Ascending aorta (tissue), 2 donors: ENCODE measurements around the gene STRBP. TPM values are rescaled to one million over a fixed set of nuclear protein-coding genes. Genes with fewer than 3 reads are reported as not detected.
A peak's percentile ranks its signal among the peaks of the same experiment; 100 is the strongest.

Experiments
- DNase-seq, 2 donors: peaks; one replicate each; pipeline ENCODE4 v3.0.0-alpha.2; 2019; ENCODE audit warnings: low spot score in 2 of 2
- H3K27ac ChIP-seq, 2 donors: fragments of 200-600 bp; sonication (generic); one replicate each; pipeline ENCODE4 v1.5.1; 2016 to 2017; ENCODE audit warnings: mild to moderate bottlenecking in 1 of 2
- H3K27me3 ChIP-seq: fragments of 200-600 bp; sonication (generic); one replicate; pipeline ENCODE4 v1.5.1; 2017
- H3K36me3 ChIP-seq, 2 donors: fragments of 200-600 bp; sonication (generic); one replicate each; pipeline ENCODE4 v1.5.1; 2016
- H3K4me1 ChIP-seq, 2 donors: fragments of 200-600 bp; sonication (generic); one replicate each; pipeline ENCODE4 v1.5.1; 2016 to 2017; ENCODE audit warnings: mild to moderate bottlenecking in 1 of 2
- H3K4me3 ChIP-seq, 2 donors: fragments of 200-600 bp; sonication (generic); one replicate each; pipeline ENCODE4 v1.5.1; 2016 to 2017; ENCODE audit warnings: mild to moderate bottlenecking in 1 of 2
- H3K9me3 ChIP-seq, 2 donors: fragments of 200-600 bp; sonication (generic); one replicate each; pipeline ENCODE4 v1.5.1; 2016
- intact Hi-C: fragments of 100-400 bp; cut with DNase I; formaldehyde crosslinking; loops from one replicate; pipeline ENCODE4 v1.15.1; 2023
- total RNA-seq: library from RNA; depleted of rRNA; stranded (reverse); fragments of >200 nt; gene quantifications from one replicate; pipeline ENCODE4 v1.1.0, GENCODE V29; 2016
- TF ChIP-seq, protein P1 (sequence below), 3 experiments: fragments of 200-600 bp in 2 of 3; fragments of 450-650 bp in 1 of 3; sonication (generic) in 2 of 3; IDR thresholded peaks; one replicate each; pipeline ENCODE4 v1.5.1; 2016 to 2019; ENCODE audit warnings: antibody characterized with exemption in 3 of 3, mild to moderate bottlenecking in 1 of 3, moderate library complexity in 1 of 3

The STRBP gene
- total RNA-seq, 1 donor from 2014 or later, result 0.43 TPM

DNA sequence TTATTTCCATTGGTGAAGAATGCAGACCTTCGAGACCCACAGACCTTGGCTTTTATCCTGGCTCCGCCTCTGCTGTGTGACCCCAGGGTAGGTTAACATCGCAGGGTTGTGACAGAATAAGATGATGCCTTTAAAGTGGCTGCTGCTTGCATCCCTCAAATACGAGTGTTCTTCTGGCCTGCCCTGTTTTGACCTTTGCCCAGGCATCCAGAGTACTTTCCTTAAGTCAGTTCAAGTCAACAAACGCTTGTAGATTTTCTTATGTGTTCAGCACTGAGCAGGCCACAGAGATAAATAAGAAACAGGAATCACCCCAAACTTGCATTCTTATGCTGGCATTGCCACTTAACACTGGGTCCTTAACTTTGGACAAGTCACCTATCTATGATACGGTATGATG lies 184.7 kb downstream of the STRBP start:
- Histone ChIP-seq H3K9me3 (no peaks in the 10 kb centered on the region), H3K27me3 (no peaks in the 10 kb centered on the region), H3K4me3 (no peak overlapping the region), H3K27ac (no peak overlapping the region), H3K36me3 (peaks cover 50 to 84% of the 10 kb centered on the region in 2 donors), H3K4me1 (no peaks in the 10 kb centered on the region)
- intact Hi-C loops, result loop anchor here (5.0 kb wide), 1 partner anchor 264 kb away; no protein-coding TSS in a partner anchor
- TF ChIP-seq, protein P1, sequence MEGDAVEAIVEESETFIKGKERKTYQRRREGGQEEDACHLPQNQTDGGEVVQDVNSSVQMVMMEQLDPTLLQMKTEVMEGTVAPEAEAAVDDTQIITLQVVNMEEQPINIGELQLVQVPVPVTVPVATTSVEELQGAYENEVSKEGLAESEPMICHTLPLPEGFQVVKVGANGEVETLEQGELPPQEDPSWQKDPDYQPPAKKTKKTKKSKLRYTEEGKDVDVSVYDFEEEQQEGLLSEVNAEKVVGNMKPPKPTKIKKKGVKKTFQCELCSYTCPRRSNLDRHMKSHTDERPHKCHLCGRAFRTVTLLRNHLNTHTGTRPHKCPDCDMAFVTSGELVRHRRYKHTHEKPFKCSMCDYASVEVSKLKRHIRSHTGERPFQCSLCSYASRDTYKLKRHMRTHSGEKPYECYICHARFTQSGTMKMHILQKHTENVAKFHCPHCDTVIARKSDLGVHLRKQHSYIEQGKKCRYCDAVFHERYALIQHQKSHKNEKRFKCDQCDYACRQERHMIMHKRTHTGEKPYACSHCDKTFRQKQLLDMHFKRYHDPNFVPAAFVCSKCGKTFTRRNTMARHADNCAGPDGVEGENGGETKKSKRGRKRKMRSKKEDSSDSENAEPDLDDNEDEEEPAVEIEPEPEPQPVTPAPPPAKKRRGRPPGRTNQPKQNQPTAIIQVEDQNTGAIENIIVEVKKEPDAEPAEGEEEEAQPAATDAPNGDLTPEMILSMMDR (IDR thresholded peaks at IDR 0.05), result no peak
- DNase-seq, result no peak

DNA sequence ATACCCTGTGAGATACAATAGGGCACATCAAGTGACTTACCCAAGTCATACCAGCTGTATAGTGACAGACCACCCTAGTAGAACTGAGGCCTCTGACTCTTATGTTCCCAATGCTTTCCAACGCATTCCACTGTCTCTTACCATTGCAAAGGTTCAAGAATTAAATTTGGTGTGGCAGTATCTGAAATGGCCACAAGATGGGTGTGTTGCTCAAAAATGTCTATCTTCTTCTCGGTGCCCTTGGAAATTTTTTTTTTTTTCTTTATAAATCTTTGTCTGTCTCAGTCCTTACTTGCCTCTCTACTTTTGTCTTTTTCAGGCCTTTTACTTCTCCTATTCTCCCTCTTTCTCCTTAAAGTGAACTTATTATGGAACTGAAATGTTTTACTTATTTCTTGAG lies 186.6 kb downstream of the STRBP start:
- no peak for DNase-seq
- Histone ChIP-seq H3K27ac (no peak overlapping the region), H3K36me3 (peaks cover 44 to 81% of the 10 kb centered on the region in 2 donors), H3K27me3 (no peaks in the 10 kb centered on the region), H3K9me3 (no peaks in the 10 kb centered on the region), H3K4me1 (no peaks in the 10 kb centered on the region), H3K4me3 (no peak overlapping the region)
- intact Hi-C loops, result loop anchor here (5.0 kb wide), 1 partner anchor 265 kb away; no protein-coding TSS in a partner anchor
- TF ChIP-seq, protein P1 (IDR thresholded peaks at IDR 0.05), result peak; percentile 21 to 58 (median 48)

DNA sequence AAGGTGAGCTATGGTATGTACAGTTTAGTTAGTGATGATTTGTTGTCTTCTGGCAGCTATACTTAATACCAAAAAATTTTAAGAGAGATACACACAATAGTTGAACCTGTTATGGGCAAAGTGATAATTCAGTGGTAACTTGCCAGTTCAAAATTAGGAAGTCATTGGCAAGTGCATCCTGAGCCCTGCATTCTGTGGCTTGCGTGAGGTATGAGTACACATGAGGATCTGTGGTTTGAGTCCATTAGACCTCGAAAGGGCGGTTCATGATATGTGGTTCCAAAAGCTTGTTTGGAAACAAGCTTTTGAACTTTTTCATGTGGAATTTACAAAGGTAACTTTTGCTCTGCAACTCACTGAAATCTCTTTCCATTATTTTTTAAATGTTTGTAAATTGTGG lies 187.9 kb downstream of the STRBP start:
- DNase-seq, result no peak
- Histone ChIP-seq H3K4me3 (no peak overlapping the region), H3K36me3 (peaks cover 37 to 71% of the 10 kb centered on the region in 2 donors), H3K9me3 (no peaks in the 10 kb centered on the region), H3K4me1 (no peaks in the 10 kb centered on the region), H3K27me3 (no peaks in the 10 kb centered on the region), H3K27ac (no peak overlapping the region)
- TF ChIP-seq, protein P1 (IDR thresholded peaks at IDR 0.05), result no peak
- intact Hi-C loops, result loop anchor here (5.0 kb wide), 1 partner anchor 267 kb away; no protein-coding TSS in a partner anchor

DNA sequence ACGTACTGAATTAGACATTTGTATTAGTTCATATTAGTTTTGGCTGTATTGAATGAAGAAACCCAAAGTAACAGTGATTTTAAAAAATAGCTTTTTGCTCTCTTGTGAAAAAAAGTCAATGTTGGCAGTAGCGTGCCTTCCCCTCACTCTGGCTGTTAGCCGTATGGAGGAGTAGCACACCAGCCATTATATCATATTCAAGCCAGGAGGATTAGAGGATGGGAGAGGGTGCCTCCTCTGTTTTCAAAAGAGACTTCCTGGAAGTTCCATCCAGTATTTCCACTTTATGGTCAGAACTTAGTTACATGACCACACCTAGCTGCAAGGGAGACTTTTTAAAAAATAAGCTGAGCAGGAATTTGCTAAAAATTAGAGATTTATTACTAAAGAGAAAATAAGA lies 193.8 kb downstream of the STRBP start:
- H3K4me3 ChIP-seq, result peak overlapping the region in 1 of 2 donors; percentile 33
- no peak for DNase-seq
- TF ChIP-seq, protein P1 (IDR thresholded peaks at IDR 0.05), result no peak
- H3K4me1 ChIP-seq, result peaks cover 8 to 15% of the 10 kb centered on the region in 2 donors
- peak overlapping the region; percentile 68 to 71 for H3K27ac ChIP-seq
- H3K27me3 ChIP-seq, result no peaks in the 10 kb centered on the region
- no peaks in the 10 kb centered on the region for H3K9me3 ChIP-seq
- H3K36me3 ChIP-seq, result peaks cover 11 to 34% of the 10 kb centered on the region in 2 donors
- intact Hi-C loops, result loop anchor here (10.0 kb wide), 1 partner anchor 170 kb away; the partner anchor contains the start of gene RC3H2

DNA sequence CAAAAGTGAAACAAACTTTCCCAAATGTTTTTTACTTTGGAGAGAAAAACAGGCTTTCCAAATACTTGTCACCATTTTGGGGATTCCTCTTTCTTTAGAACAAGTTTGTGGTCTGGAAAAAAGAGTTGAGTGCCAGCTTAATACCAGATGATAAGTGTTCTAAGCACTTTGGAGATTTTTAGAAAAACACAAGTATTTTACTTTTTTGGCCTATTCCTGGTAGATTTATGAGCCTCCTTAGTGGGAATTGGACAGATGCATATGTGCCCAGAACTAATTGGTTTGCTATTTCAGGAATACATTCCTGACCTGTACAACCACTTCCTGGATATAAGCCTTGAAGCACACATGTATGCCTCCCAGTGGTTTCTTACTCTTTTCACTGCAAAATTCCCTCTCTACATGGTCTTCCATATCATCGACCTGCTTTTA lies 194.4 kb downstream of the STRBP start:
- no peaks in the 10 kb centered on the region for H3K27me3 ChIP-seq
- TF ChIP-seq, protein P1 (IDR thresholded peaks at IDR 0.05), result no peak
- H3K4me3 ChIP-seq, result peak overlapping the region in 1 of 2 donors; percentile 33
- peak overlapping the region; percentile 68 to 71 for H3K27ac ChIP-seq
- intact Hi-C loops, result loop anchor here (10.0 kb wide), 1 partner anchor 169 kb away; the partner anchor contains the start of gene RC3H2
- no peaks in the 10 kb centered on the region for H3K9me3 ChIP-seq
- DNase-seq, result no peak
- peaks cover 8 to 20% of the 10 kb centered on the region in 2 donors for H3K4me1 ChIP-seq
- H3K36me3 ChIP-seq, result peaks cover 5 to 30% of the 10 kb centered on the region in 2 donors
